Measurements from ENCODE around the gene PCSK2.

Gene PCSK2

GRCh38 chr20:17197041-17197440 lies 29.8 kb upstream of the PCSK2 start:
- H3K4me1 ChIP-seq (ENCODE audit: insufficient read depth, poor library complexity, severe bottlenecking): no peaks in the 10 kb centered on the region
- no peak overlapping the region for H3K4me3 ChIP-seq (ENCODE audit: severe bottlenecking)
- no peak for ATAC-seq (ENCODE audit: low read depth)

DNA sequence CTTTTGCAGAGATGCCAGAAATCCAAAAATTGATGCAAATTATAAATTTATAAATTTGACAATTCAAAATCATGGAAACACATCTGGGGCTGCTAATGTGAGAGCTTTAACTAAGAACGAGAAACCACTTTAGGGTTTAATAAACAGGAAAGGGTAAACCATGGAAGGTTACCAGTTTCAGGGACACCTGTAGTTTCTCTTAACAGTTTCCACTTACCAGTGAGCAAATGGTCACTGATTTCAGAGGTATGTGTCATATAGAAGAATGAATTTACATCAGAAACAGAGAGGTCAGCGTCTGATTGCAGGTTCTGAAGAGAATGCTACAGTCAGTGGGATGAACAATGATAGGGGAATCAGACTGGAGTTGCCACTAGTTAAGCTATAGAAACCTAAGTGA lies 24.8 kb upstream of the PCSK2 start:
- Histone ChIP-seq H3K9me3 (ENCODE audit: severe bottlenecking) (no peaks in the 10 kb centered on the region), H3K27me3 (ENCODE audit: insufficient read depth, poor library complexity, severe bottlenecking) (peaks cover 42% of the 10 kb centered on the region), H3K36me3 (ENCODE audit: low read depth) (no peaks in the 10 kb centered on the region), H3K27ac (ENCODE audit: poor library complexity, severe bottlenecking) (no peak overlapping the region), H3K4me3 (ENCODE audit: severe bottlenecking) (no peak overlapping the region), H3K4me1 (ENCODE audit: insufficient read depth, poor library complexity, severe bottlenecking) (no peaks in the 10 kb centered on the region)
- TF ChIP-seq CTCF (IDR thresholded peaks at IDR 0.05; ENCODE audit: poor library complexity, severe bottlenecking): no peak
- no peak for DNase-seq (ENCODE audit: low spot score)
- no peak for ATAC-seq (ENCODE audit: low read depth)

More at GRCh38 chr20:17197041-17197440, 29.8 kb upstream of the PCSK2 start:
- H3K27ac ChIP-seq (ENCODE audit: poor library complexity, severe bottlenecking): no peak overlapping the region
- DNase-seq (ENCODE audit: low spot score): no peak
- peaks cover 22% of the 10 kb centered on the region for H3K27me3 ChIP-seq (ENCODE audit: insufficient read depth, poor library complexity, severe bottlenecking)
- no peak for TF ChIP-seq CTCF (IDR thresholded peaks at IDR 0.05; ENCODE audit: poor library complexity, severe bottlenecking)
- no peaks in the 10 kb centered on the region for H3K9me3 ChIP-seq (ENCODE audit: severe bottlenecking)
- H3K36me3 ChIP-seq (ENCODE audit: low read depth): no peaks in the 10 kb centered on the region

DNA sequence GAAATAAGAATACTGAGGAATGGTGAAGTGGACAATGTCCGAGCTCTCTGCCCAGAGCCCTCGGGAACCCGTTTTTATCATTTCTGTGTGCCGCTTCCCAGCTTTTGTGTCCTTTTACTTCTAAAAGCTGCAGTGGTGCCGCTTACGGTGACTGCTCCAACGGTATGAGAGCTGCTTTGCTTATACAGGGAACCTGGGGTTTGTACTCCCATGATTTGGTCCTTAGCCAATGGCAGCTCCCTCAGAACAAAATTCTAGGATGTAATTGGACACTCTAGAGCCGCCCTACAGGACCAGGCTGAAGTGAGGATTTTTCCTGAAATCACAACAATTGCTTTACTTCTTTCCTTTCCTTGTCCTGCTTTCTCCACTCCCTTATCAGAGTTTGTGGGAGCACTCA lies 24.2 kb upstream of the PCSK2 start:
- H3K4me1 ChIP-seq (ENCODE audit: insufficient read depth, poor library complexity, severe bottlenecking): no peaks in the 10 kb centered on the region
- no peaks in the 10 kb centered on the region for H3K36me3 ChIP-seq (ENCODE audit: low read depth)
- H3K9me3 ChIP-seq (ENCODE audit: severe bottlenecking): no peaks in the 10 kb centered on the region
- no peak overlapping the region for H3K4me3 ChIP-seq (ENCODE audit: severe bottlenecking)
- H3K27me3 ChIP-seq (ENCODE audit: insufficient read depth, poor library complexity, severe bottlenecking): peaks cover 42% of the 10 kb centered on the region
- TF ChIP-seq CTCF (IDR thresholded peaks at IDR 0.05; ENCODE audit: poor library complexity, severe bottlenecking): no peak
- no peak overlapping the region for H3K27ac ChIP-seq (ENCODE audit: poor library complexity, severe bottlenecking)
- ATAC-seq (ENCODE audit: low read depth) (peak; percentile 54), DNase-seq (ENCODE audit: low spot score) (no peak)

- DNase-seq (ENCODE audit: low spot score) (no peak), ATAC-seq (ENCODE audit: low read depth) (no peak; the same call in 2 of the 3 replicates)
- H3K4me1 ChIP-seq (ENCODE audit: insufficient read depth, poor library complexity, severe bottlenecking): no peaks in the 10 kb centered on the region
- H3K27me3 ChIP-seq (ENCODE audit: insufficient read depth, poor library complexity, severe bottlenecking): peaks cover 42% of the 10 kb centered on the region
- H3K9me3 ChIP-seq (ENCODE audit: severe bottlenecking): no peaks in the 10 kb centered on the region
- no peaks in the 10 kb centered on the region for H3K36me3 ChIP-seq (ENCODE audit: low read depth)
- no peak overlapping the region for H3K27ac ChIP-seq (ENCODE audit: poor library complexity, severe bottlenecking)
- TF ChIP-seq CTCF (IDR thresholded peaks at IDR 0.05; ENCODE audit: poor library complexity, severe bottlenecking): no peak
- no peak overlapping the region for H3K4me3 ChIP-seq (ENCODE audit: severe bottlenecking)
These were observed 21.6 kb upstream of the PCSK2 start for GRCh38 chr20:17205084-17205813.

DNA sequence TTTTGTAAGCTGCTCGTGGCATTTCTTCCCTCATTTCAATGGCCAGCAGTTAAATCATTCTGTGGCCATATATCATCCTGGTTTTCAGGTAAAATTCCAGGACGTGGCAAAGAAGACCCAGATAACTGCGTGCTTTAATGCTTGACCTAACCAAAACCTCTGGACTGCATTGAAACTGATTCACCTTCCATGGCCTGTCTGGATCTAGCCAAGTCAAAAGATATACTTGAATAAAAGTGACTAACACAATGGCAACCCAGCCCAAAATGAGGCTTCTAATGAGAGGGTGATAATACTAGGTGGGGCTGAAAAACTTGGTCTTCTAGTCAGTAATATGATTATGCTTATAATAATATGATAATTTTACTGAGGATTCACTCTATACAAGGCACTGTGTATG lies 16.5 kb upstream of the PCSK2 start:
- no peak for ATAC-seq (ENCODE audit: low read depth)
- no peaks in the 10 kb centered on the region for H3K36me3 ChIP-seq (ENCODE audit: low read depth)
- H3K4me1 ChIP-seq (ENCODE audit: insufficient read depth, poor library complexity, severe bottlenecking): no peaks in the 10 kb centered on the region
- H3K27ac ChIP-seq (ENCODE audit: poor library complexity, severe bottlenecking): no peak overlapping the region
- H3K4me3 ChIP-seq (ENCODE audit: severe bottlenecking): no peak overlapping the region
- no peak for DNase-seq (ENCODE audit: low spot score)
- no peak for TF ChIP-seq CTCF (IDR thresholded peaks at IDR 0.05; ENCODE audit: poor library complexity, severe bottlenecking)
- peaks cover 3% of the 10 kb centered on the region for H3K27me3 ChIP-seq (ENCODE audit: insufficient read depth, poor library complexity, severe bottlenecking)
- no peaks in the 10 kb centered on the region for H3K9me3 ChIP-seq (ENCODE audit: severe bottlenecking)
